Muscle layer of duodenum (tissue), 2 donors: Measurements from ENCODE around the gene FAM237A.

Experiments used
- H3K27ac ChIP-seq: one replicate; pipeline ENCODE4 v1.7.0; 2013; ENCODE audit warnings: mild to moderate bottlenecking, low read length
- H3K27me3 ChIP-seq: one replicate; pipeline ENCODE4 v1.7.0; 2013; ENCODE audit warnings: low read depth, mild to moderate bottlenecking, control low read depth, low read length
- H3K36me3 ChIP-seq, 2 donors: one replicate each; pipeline ENCODE4 v1.7.0; 2013; ENCODE audit warnings: low read length in 2 of 2, control low read depth in 1 of 2, mild to moderate bottlenecking in 1 of 2; ENCODE audit not compliant: insufficient read depth in 2 of 2, control insufficient read depth in 1 of 2
- H3K4me1 ChIP-seq, 2 donors: one replicate each; pipeline ENCODE4 v1.7.0; 2013; ENCODE audit warnings: low read length in 2 of 2, mild to moderate bottlenecking in 2 of 2, control low read depth in 1 of 2, moderate library complexity in 1 of 2; ENCODE audit not compliant: insufficient read depth in 2 of 2, control insufficient read depth in 1 of 2
- H3K4me3 ChIP-seq, 2 donors: one replicate each; pipeline ENCODE4 v1.7.0; 2013; ENCODE audit warnings: low read length in 2 of 2, low read depth in 1 of 2, mild to moderate bottlenecking in 1 of 2
- H3K9me3 ChIP-seq, 2 donors: one replicate each; pipeline ENCODE4 v1.7.0; 2013; ENCODE audit warnings: low read length in 2 of 2, control low read depth in 1 of 2, mild to moderate bottlenecking in 1 of 2; ENCODE audit not compliant: control insufficient read depth in 1 of 2
- donor health status: healthy.

FAM237A gene

GRCh38 chr2:206692971-206693370 is 50.7 kb downstream of the FAM237A start:
- Histone ChIP-seq H3K4me3 (no peak overlapping the region), H3K27me3 (no peaks in the 10 kb centered on the region), H3K4me1 (no peaks in the 10 kb centered on the region), H3K36me3 (no peaks in the 10 kb centered on the region), H3K27ac (no peak overlapping the region), H3K9me3 (no peaks in the 10 kb centered on the region)

GRCh38 chr2:206693399-206694137 is 51.3 kb downstream of the FAM237A start:
- Histone ChIP-seq H3K36me3 (no peaks in the 10 kb centered on the region), H3K27ac (no peak overlapping the region), H3K4me3 (no peak overlapping the region), H3K9me3 (no peaks in the 10 kb centered on the region), H3K4me1 (no peaks in the 10 kb centered on the region), H3K27me3 (no peaks in the 10 kb centered on the region)

- H3K4me1 ChIP-seq, result no peaks in the 10 kb centered on the region
- H3K27ac ChIP-seq, result no peak overlapping the region
- no peaks in the 10 kb centered on the region for H3K36me3 ChIP-seq
- no peaks in the 10 kb centered on the region for H3K27me3 ChIP-seq
- no peak overlapping the region for H3K4me3 ChIP-seq
- H3K9me3 ChIP-seq, result no peaks in the 10 kb centered on the region
Observed at GRCh38 chr2:206696910-206697309, 54.6 kb downstream of the FAM237A start.

GRCh38 chr2:206698811-206699210 is 56.5 kb downstream of the FAM237A start:
- no peaks in the 10 kb centered on the region for H3K27me3 ChIP-seq
- H3K36me3 ChIP-seq, result no peaks in the 10 kb centered on the region
- no peak overlapping the region for H3K4me3 ChIP-seq
- no peaks in the 10 kb centered on the region for H3K9me3 ChIP-seq
- no peaks in the 10 kb centered on the region for H3K4me1 ChIP-seq
- H3K27ac ChIP-seq, result no peak overlapping the region
